Stomach (tissue), 9 donors: ENCODE data around the gene ZBTB8A. TPM values are rescaled to one million over a fixed set of nuclear protein-coding genes. Genes with fewer than 3 reads are reported as not detected.
"Not testable (repeated sequence)": the region's sequence is repeated elsewhere in the genome, so short reads cannot be mapped to it uniquely, and the experiment has no call there.

ENCODE experiments used
- DNase-seq, 2 donors: peaks; one replicate each; pipeline versions ENCODE4 v3.0.0 to v3.0.0-alpha.2; 2013 to 2019
- H3K27ac ChIP-seq, 5 donors: fragments of 200-600 bp in 4 of 5; sonication (generic) in 4 of 5; one replicate each; pipeline ENCODE4 v1.5.1; 2013 to 2019; ENCODE audit warnings: mild to moderate bottlenecking in 1 of 5, moderate library complexity in 1 of 5
- H3K27me3 ChIP-seq, 3 donors: fragments of 200-600 bp; sonication (generic); one replicate each; pipeline ENCODE4 v1.5.1; 2017 to 2019; ENCODE audit warnings: mixed run types in 1 of 3
- H3K36me3 ChIP-seq, 4 donors: fragments of 200-600 bp; sonication (generic); 1 replicate in 3 of 4; 2 replicates in 1 of 4; pipeline ENCODE4 v1.5.1; 2016 to 2019
- H3K4me1 ChIP-seq, 4 donors: fragments of 200-600 bp; sonication (generic); one replicate each; pipeline ENCODE4 v1.5.1; 2016 to 2019
- H3K4me3 ChIP-seq, 4 donors: fragments of 200-600 bp; sonication (generic) in 3 of 4; one replicate each; pipeline ENCODE4 v1.5.1; 2016 to 2019; ENCODE audit warnings: mild to moderate bottlenecking in 1 of 4
- H3K9me3 ChIP-seq, 4 donors: fragments of 200-600 bp; sonication (generic); one replicate each; pipeline ENCODE4 v1.5.1; 2016 to 2019
- EP300 ChIP-seq: sonication (generic); formaldehyde crosslinking; IDR thresholded peaks from one replicate; pipeline ENCODE4 v1.6.1; 2017; ENCODE audit warnings: antibody characterized with exemption
- POLR2A ChIP-seq, 4 donors: fragments of 450-650 bp; IDR thresholded peaks; one replicate each; pipeline ENCODE4 v1.6.1; 2016; ENCODE audit warnings: antibody characterized with exemption in 4 of 4, control low read depth in 2 of 4, mild to moderate bottlenecking in 1 of 4, moderate library complexity in 1 of 4
- POLR2AphosphoS5 ChIP-seq, 3 donors: sonication (generic); formaldehyde crosslinking; IDR thresholded peaks; one replicate each; pipeline ENCODE4 v1.6.1; 2016; ENCODE audit warnings: antibody characterized with exemption in 3 of 3
- WGBS, 5 donors: extraction: QIAGEN DNeasy Blood & Tissue Kit in 3 of 5; methylation state at CpG; one replicate each; pipeline versions ENCODE4 v1.1.5 to v1.1.7; 2013 to 2018; 5-methylcytosine and 5-hydroxymethylcytosine counted together
- intact Hi-C: fragments of 100-400 bp; cut with DNase I; formaldehyde crosslinking; loops from one replicate; pipeline ENCODE4 v1.15.1; 2023; ENCODE audit warnings: low total_unique reads
- polyA plus RNA-seq, 3 donors: library from polyadenylated mRNA; stranded (reverse); fragments of 200-250 nt; gene quantifications; one replicate each; pipeline ENCODE4 v1.2.3, GENCODE V29; 2013
- total RNA-seq, 5 donors: library from RNA; depleted of rRNA; stranded (reverse); fragments of >200 nt; gene quantifications; one replicate each; pipeline versions ENCODE4 v1.1.0 to v1.2.3, GENCODE V29; 2014 to 2016
- TF ChIP-seq, protein P1 (sequence below), 7 experiments: fragments of 450-650 bp in 4 of 7; fragments of 200-600 bp in 3 of 7; sonication (generic) in 3 of 7; IDR thresholded peaks; one replicate each; pipeline ENCODE4 v1.5.1; 2016 to 2019; ENCODE audit warnings: antibody characterized with exemption in 7 of 7, control low read depth in 2 of 7, mild to moderate bottlenecking in 1 of 7
- donor health status: healthy with polysubstance abuse.
- donor health status: Bipolar disorder and iron deficiency.
- donor health status: healthy.

Gene ZBTB8A
- total and polyA plus RNA-seq, 8 donors = 0.58 to 23.9 (median 3.1) TPM

GRCh38 chr1:32632829-32633228 is 93.6 kb downstream of the ZBTB8A start:
- no peak overlapping the region for H3K27ac ChIP-seq
- no peak for DNase-seq
- H3K4me3 ChIP-seq = no peak overlapping the region
- H3K27me3 ChIP-seq = no peaks in the 10 kb centered on the region
- TF ChIP-seq POLR2AphosphoS5 (IDR thresholded peaks at IDR 0.05) (no peak), EP300 (no peak), POLR2A (IDR thresholded peaks at IDR 0.05) (no peak)
- TF ChIP-seq, protein P1, sequence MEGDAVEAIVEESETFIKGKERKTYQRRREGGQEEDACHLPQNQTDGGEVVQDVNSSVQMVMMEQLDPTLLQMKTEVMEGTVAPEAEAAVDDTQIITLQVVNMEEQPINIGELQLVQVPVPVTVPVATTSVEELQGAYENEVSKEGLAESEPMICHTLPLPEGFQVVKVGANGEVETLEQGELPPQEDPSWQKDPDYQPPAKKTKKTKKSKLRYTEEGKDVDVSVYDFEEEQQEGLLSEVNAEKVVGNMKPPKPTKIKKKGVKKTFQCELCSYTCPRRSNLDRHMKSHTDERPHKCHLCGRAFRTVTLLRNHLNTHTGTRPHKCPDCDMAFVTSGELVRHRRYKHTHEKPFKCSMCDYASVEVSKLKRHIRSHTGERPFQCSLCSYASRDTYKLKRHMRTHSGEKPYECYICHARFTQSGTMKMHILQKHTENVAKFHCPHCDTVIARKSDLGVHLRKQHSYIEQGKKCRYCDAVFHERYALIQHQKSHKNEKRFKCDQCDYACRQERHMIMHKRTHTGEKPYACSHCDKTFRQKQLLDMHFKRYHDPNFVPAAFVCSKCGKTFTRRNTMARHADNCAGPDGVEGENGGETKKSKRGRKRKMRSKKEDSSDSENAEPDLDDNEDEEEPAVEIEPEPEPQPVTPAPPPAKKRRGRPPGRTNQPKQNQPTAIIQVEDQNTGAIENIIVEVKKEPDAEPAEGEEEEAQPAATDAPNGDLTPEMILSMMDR (IDR thresholded peaks at IDR 0.05) = no peak
- H3K9me3 ChIP-seq = no peaks in the 10 kb centered on the region
- peaks cover 0 to 5% (median 0%) of the 10 kb centered on the region in 4 donors for H3K4me1 ChIP-seq
- WGBS, 5 donors = 79 to 87% (median 84%) methylated on average over 2 of the region's 2 CpGs
- H3K36me3 ChIP-seq = peaks cover 36 to 73% (median 62%) of the 10 kb centered on the region in 4 donors
- intact Hi-C loops = no loop called here

DNA sequence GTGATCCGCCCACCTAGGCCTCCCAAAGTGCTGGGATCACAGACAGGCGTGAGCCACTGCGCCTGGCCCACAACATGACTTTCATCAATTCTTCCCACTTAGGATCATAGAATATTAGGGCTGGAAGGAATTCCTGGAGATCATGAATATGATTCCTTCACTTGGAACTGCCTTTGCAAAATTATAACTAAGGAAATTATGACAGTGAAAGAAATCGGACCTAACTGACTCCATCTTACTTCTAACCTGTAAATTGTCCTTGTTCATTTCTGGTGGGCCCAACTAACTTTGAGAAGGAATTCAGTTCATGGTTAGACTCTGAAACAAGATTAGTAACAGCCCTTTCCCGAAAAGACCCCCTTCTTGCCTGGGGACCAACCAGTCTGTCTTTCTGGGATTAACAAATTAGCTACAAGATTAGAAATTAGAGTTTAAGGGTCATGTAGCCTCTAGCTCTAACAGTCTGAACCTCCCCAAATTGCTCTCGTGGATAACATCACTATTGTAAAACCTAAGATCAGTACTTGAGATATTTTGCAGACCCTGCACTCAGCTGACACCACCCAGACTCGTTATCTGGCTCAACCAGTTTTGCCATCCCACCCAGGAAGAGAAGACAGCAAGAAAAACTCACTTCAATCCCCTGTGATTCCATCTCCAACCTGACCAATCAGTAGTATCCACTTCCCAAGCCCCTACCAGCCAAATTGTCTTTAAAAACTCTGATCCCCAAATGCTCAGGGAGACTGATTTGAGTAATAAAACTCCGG is 96.5 kb downstream of the ZBTB8A start:
- intact Hi-C loops = no loop called here
- WGBS, 5 donors = 90 to 96% (median 95%) methylated on average over 8 of the region's 8 CpGs
- TF ChIP-seq POLR2AphosphoS5 (IDR thresholded peaks at IDR 0.05) = no peak

DNA sequence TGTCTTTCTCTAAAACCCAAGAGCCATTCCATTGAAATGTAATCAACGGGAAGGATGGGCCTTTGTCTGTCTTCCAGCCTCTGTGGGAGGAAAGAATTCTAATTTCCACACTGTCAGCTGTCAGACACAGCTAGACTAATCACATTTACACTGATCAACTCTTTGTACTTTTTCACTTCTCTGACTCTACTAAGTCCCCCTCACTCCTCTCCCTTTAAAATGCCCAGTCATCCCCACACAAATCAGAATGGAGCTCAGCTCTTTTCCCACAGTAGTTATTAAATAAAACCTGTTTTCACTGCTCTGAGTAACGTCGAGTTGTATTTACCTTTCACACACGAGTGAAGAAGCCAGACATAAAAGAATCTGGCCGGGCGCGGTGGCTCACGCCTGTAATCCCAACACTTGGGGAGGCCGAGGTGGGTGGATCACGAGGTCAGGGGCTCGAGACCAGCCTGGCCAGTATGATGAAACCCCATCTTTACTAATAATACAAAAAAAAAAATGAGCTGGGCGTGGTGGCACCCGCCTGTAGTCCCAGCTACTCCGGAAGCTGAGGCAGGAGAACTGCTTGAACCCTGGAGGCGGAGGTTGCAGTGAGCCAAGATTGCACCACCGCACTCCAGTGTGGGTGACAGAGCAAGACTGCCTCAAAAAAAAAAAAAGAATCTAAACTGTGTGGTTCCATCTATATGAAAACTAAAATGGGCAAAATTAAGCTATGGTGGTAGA is 97.9 kb downstream of the ZBTB8A start:
- Histone ChIP-seq H3K27me3 (no peaks in the 10 kb centered on the region), H3K27ac (no peak overlapping the region), H3K4me3 (no peak overlapping the region), H3K9me3 (no peaks in the 10 kb centered on the region), H3K4me1 (peaks cover 0 to 5% (median 0%) of the 10 kb centered on the region in 4 donors), H3K36me3 (peaks cover 15 to 43% (median 40%) of the 10 kb centered on the region in 4 donors)
- DNase-seq = no peak
- no peak for TF ChIP-seq EP300
- TF ChIP-seq, protein P1 (IDR thresholded peaks at IDR 0.05) = no peak
- no peak for TF ChIP-seq POLR2AphosphoS5 (IDR thresholded peaks at IDR 0.05)
- no peak for TF ChIP-seq POLR2A (IDR thresholded peaks at IDR 0.05)
- WGBS, 5 donors = 71 to 86% (median 77%) methylated on average over 16 of the region's 16 CpGs
- intact Hi-C loops = no loop called here

More for the DNA sequence above, 96.5 kb downstream of the ZBTB8A start:
- H3K27me3 ChIP-seq = no peaks in the 10 kb centered on the region
- H3K4me3 ChIP-seq = no peak overlapping the region
- no peak overlapping the region for H3K27ac ChIP-seq
- no peaks in the 10 kb centered on the region for H3K9me3 ChIP-seq
- no peak for DNase-seq
- H3K4me1 ChIP-seq = peaks cover 0 to 5% (median 0%) of the 10 kb centered on the region in 4 donors
- H3K36me3 ChIP-seq = peaks cover 15 to 56% (median 51%) of the 10 kb centered on the region in 4 donors

- TF ChIP-seq EP300 (no peak), POLR2AphosphoS5 (IDR thresholded peaks at IDR 0.05) (no peak), POLR2A (IDR thresholded peaks at IDR 0.05) (no peak)
- TF ChIP-seq, protein P1 (IDR thresholded peaks at IDR 0.05) = no peak
- Histone ChIP-seq H3K4me3 (no peak overlapping the region), H3K27ac (no peak overlapping the region), H3K27me3 (no peaks in the 10 kb centered on the region), H3K4me1 (peaks cover 0 to 16% (median 3%) of the 10 kb centered on the region in 4 donors), H3K36me3 (peaks cover 2 to 18% (median 15%) of the 10 kb centered on the region in 4 donors), H3K9me3 (no peaks in the 10 kb centered on the region)
- 80 to 98% (median 97%) methylated on average over 1 of the region's 1 CpG for WGBS, 5 donors
- no peak for DNase-seq
- intact Hi-C loops = no loop called here
These were observed 100.4 kb downstream of the ZBTB8A start for GRCh38 chr1:32639489-32640075.

DNA sequence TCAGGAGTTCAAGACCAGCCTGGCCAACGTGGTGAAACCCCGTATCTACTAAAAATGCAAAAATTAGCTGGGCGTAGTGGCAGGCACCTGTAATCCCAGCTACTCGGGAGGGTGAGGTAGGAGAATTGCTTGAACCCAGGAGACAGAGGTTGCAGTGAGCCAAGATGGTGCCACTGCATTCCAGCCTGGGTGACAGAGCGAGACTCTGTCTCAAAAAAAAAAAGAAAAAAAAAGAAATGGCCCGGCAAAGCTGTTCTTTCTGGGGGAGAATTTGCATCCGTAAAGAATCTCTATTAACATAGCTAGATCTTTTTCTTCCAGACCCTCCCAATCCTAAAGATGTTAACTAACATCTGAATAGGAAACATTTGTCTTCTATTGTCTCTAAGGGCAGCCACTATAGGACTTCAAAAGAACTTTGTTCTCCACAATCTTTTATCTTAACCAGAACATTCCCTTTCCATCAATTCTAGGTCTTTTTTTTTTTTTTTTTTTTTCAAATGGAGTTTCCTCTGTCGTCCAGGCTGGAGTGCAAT is 103.1 kb downstream of the ZBTB8A start:
- H3K9me3 ChIP-seq, H3K27ac ChIP-seq, H3K4me3 ChIP-seq, DNase-seq, H3K27me3 ChIP-seq, intact Hi-C loops: not testable (repeated sequence)
- Histone ChIP-seq H3K4me1 (peaks cover 0 to 28% (median 8%) of the 10 kb centered on the region in 4 donors), H3K36me3 (peaks cover 0 to 20% (median 12%) of the 10 kb centered on the region in 4 donors)
- 74 to 87% (median 81%) methylated on average over 8 of the region's 8 CpGs for WGBS, 5 donors
